Fibroblast of lung (primary cell): Measurements from ENCODE around the gene SMKR1. TPM values are rescaled to one million over a fixed set of nuclear protein-coding genes. Genes with fewer than 3 reads are reported as not detected.

Experiments used
- DNase-seq, 2 donors: peaks; one replicate each; pipeline versions ENCODE4 v3.0.0 to v3.0.0-alpha.2; 2010; ENCODE audit warnings: low read depth in 2 of 2
- H2AFZ ChIP-seq: 2 replicates; pipeline ENCODE4 v1.5.1; 2012; ENCODE audit warnings: low read length, control low read depth, inconsistent platforms
- H3K27ac ChIP-seq: 2 replicates; pipeline ENCODE4 v1.5.1; 2011; ENCODE audit warnings: low read length, control low read depth; ENCODE audit not compliant: insufficient read depth
- H3K27me3 ChIP-seq: 2 replicates; pipeline ENCODE4 v1.5.1; 2011; ENCODE audit warnings: mild to moderate bottlenecking, low read length; ENCODE audit not compliant: control insufficient read depth, insufficient read depth
- H3K36me3 ChIP-seq: 2 replicates; pipeline ENCODE4 v1.5.1; 2011; ENCODE audit warnings: low read length; ENCODE audit not compliant: control insufficient read depth, insufficient read depth
- H3K4me1 ChIP-seq: 2 replicates; pipeline ENCODE4 v1.5.1; 2011; ENCODE audit warnings: low read length; ENCODE audit not compliant: control insufficient read depth, insufficient read depth; ENCODE audit errors: extremely low read depth
- H3K4me2 ChIP-seq: 2 replicates; pipeline ENCODE4 v1.5.1; 2011; ENCODE audit warnings: low read length, control low read depth; ENCODE audit not compliant: insufficient read depth; ENCODE audit errors: extremely low read depth
- H3K4me3 ChIP-seq, 4 experiments: fragments of 200-600 bp in 1 of 4; sonication (generic) in 1 of 4; replicated peaks in 1 of 4; 2 replicates each; pipeline ENCODE4 v1.5.1; 2011 to 2016; ENCODE audit warnings: low read length in 4 of 4, low read depth in 3 of 4, mild to moderate bottlenecking in 3 of 4, control low read depth in 2 of 4, inconsistent platforms in 1 of 4, mixed read lengths in 1 of 4; ENCODE audit not compliant: insufficient read depth in 1 of 4; ENCODE audit errors: control extremely low read depth in 1 of 4
- H3K79me2 ChIP-seq: 2 replicates; pipeline ENCODE4 v1.5.1; 2012; ENCODE audit warnings: mild to moderate bottlenecking, low read length, inconsistent platforms; ENCODE audit not compliant: control insufficient read depth, insufficient read depth
- H3K9ac ChIP-seq: 2 replicates; pipeline ENCODE4 v1.5.1; 2011; ENCODE audit warnings: mild to moderate bottlenecking, low read length, control low read depth; ENCODE audit not compliant: insufficient read depth
- H3K9me3 ChIP-seq: 2 replicates; pipeline ENCODE4 v1.5.1; 2012; ENCODE audit warnings: low read depth, low read length; ENCODE audit not compliant: control insufficient read depth, insufficient read depth
- H4K20me1 ChIP-seq: 2 replicates; pipeline ENCODE4 v1.5.1; 2011; ENCODE audit warnings: low read length; ENCODE audit not compliant: control insufficient read depth, insufficient read depth; ENCODE audit errors: extremely low read depth
- EZH2 ChIP-seq: IDR thresholded peaks from 2 replicates; pipeline ENCODE4 v1.5.1; 2012; ENCODE audit warnings: low read length, control low read depth, mild to moderate bottlenecking; ENCODE audit errors: missing control alignments
- polyA plus RNA-seq, 2 donors: library from polyadenylated mRNA; depleted of rRNA in 1 of 2; stranded (reverse) in 1 of 2; unstranded in 1 of 2; fragments of >200 nt; gene quantifications; 2 replicates each; pipeline ENCODE4 v1.2.1, GENCODE V29; 2011 to 2012; ENCODE audit warnings: missing spikeins in 1 of 2
- total RNA-seq: library from RNA; depleted of rRNA; stranded (reverse); fragments of >200 nt; gene quantifications from 2 replicates; pipeline ENCODE4 v1.2.1, GENCODE V29; 2014
- TF ChIP-seq, protein P1 (sequence below), 2 donors: IDR thresholded peaks in 1 of 2; conservative IDR thresholded peaks in 1 of 2; 1 replicate in 1 of 2; 2 replicates in 1 of 2; pipeline ENCODE4 v1.5.1; 2011 to 2012; ENCODE audit warnings: low read length in 2 of 2, control low read depth in 1 of 2, inconsistent platforms in 1 of 2, low read depth in 1 of 2, mild to moderate bottlenecking in 1 of 2

SMKR1 gene
- total and polyA plus RNA-seq, 2 donors (not counting 1 experiment from before 2014, with no cell fraction given) = 0.49 to 3.5 TPM

DNA sequence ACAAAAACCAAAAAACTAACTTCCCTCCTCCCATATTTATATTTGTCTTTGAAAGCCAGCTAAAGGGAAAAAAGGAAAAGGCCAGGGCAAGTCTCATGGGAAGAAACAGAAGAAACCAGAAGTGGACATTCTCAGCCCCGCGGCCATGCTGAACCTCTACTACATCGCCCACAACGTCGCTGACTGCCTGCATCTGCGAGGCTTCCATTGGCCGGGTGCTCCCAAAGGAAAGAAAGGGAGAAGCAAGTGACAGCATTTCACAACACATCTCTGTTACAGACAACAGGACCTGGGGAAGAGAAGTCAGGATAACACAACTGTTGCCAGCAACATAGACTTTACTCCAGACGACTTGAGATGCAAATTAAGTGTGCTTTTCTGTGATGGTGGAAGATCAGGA is 9.9 kb downstream of the SMKR1 start:
- Histone ChIP-seq H3K4me2 (no peak overlapping the region), H2AFZ (no peak overlapping the region), H3K27me3 (no peaks in the 10 kb centered on the region), H3K9ac (no peak overlapping the region), H4K20me1 (no peaks in the 10 kb centered on the region), H3K4me3 (no peak overlapping the region), H3K79me2 (no peaks in the 10 kb centered on the region), H3K4me1 (no peaks in the 10 kb centered on the region), H3K27ac (no peak overlapping the region), H3K36me3 (no peaks in the 10 kb centered on the region), H3K9me3 (no peaks in the 10 kb centered on the region)
- no peak for DNase-seq
- TF ChIP-seq EZH2 = no peak
- TF ChIP-seq, protein P1, sequence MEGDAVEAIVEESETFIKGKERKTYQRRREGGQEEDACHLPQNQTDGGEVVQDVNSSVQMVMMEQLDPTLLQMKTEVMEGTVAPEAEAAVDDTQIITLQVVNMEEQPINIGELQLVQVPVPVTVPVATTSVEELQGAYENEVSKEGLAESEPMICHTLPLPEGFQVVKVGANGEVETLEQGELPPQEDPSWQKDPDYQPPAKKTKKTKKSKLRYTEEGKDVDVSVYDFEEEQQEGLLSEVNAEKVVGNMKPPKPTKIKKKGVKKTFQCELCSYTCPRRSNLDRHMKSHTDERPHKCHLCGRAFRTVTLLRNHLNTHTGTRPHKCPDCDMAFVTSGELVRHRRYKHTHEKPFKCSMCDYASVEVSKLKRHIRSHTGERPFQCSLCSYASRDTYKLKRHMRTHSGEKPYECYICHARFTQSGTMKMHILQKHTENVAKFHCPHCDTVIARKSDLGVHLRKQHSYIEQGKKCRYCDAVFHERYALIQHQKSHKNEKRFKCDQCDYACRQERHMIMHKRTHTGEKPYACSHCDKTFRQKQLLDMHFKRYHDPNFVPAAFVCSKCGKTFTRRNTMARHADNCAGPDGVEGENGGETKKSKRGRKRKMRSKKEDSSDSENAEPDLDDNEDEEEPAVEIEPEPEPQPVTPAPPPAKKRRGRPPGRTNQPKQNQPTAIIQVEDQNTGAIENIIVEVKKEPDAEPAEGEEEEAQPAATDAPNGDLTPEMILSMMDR (conservative IDR thresholded peaks at IDR 0.05 in 1 of 2, IDR thresholded peaks at IDR 0.05 in 1 of 2; ENCODE audit: low read depth in 1 of 2, low read length in 2 of 2) = no peak

DNA sequence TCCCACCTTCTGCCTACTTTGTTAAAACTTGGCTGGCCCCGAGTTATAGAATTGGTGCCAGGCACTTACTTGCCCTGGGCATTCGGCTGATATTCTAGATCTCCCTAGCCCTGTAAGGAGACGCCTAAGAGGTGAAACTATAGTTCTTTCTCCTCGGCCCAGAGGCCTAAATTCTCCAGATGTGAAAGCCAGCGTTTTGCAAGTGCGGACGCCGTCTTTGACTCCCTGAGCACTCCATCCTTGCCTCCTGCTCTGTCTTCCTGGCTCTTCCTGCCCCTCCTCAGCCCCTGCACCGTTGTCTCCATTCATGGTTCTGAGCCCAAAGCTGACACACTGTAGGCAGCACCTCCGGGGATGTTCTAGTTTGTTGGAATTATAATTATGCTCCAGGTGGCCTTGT is 11.2 kb downstream of the SMKR1 start:
- Histone ChIP-seq H2AFZ (no peak overlapping the region), H3K9ac (no peak overlapping the region), H3K36me3 (no peaks in the 10 kb centered on the region), H3K79me2 (no peaks in the 10 kb centered on the region), H3K4me2 (no peak overlapping the region), H3K4me1 (no peaks in the 10 kb centered on the region), H3K27me3 (no peaks in the 10 kb centered on the region), H3K4me3 (no peak overlapping the region), H4K20me1 (no peaks in the 10 kb centered on the region), H3K27ac (no peak overlapping the region), H3K9me3 (no peaks in the 10 kb centered on the region)
- TF ChIP-seq, protein P1 (conservative IDR thresholded peaks at IDR 0.05 in 1 of 2, IDR thresholded peaks at IDR 0.05 in 1 of 2; ENCODE audit: low read depth in 1 of 2, low read length in 2 of 2) = no peak
- TF ChIP-seq EZH2 = no peak
- DNase-seq = no peak

DNA sequence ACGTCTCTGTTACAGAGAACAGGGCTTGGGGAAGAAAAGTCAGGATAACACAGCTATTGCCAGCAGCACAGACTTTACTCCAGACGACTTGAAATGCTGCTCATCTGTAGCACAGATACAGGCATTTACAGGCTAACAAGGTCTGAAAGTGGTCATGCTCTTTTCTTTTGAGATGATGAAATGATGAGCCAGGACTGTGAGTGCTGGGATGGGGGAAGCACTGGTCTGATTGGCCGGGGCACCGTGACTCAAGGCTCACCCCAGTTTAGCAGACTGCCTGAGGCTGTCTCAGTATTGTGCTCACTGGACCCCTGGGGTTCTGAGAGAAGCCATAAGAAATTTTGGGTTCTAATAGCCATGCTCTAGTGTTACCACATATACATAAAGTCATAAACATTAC is 12.4 kb downstream of the SMKR1 start:
- DNase-seq = no peak
- TF ChIP-seq EZH2 = no peak
- TF ChIP-seq, protein P1 (conservative IDR thresholded peaks at IDR 0.05 in 1 of 2, IDR thresholded peaks at IDR 0.05 in 1 of 2; ENCODE audit: low read depth in 1 of 2, low read length in 2 of 2) = no peak
- Histone ChIP-seq H3K36me3 (no peaks in the 10 kb centered on the region), H3K27ac (no peak overlapping the region), H2AFZ (no peak overlapping the region), H3K4me1 (no peaks in the 10 kb centered on the region), H3K79me2 (no peaks in the 10 kb centered on the region), H3K4me3 (no peak overlapping the region), H3K9me3 (no peaks in the 10 kb centered on the region), H3K27me3 (peaks cover 1% of the 10 kb centered on the region), H3K4me2 (no peak overlapping the region), H3K9ac (no peak overlapping the region), H4K20me1 (no peaks in the 10 kb centered on the region)
